ENCODE results near the gene ANAPC10.
A peak's percentile ranks its signal among the peaks of the same experiment; 100 is the strongest.
"Not testable (repeated sequence)": the region's sequence is repeated elsewhere in the genome, so short reads cannot be mapped to it uniquely, and the experiment has no call there.

The ANAPC10 gene, protein sequence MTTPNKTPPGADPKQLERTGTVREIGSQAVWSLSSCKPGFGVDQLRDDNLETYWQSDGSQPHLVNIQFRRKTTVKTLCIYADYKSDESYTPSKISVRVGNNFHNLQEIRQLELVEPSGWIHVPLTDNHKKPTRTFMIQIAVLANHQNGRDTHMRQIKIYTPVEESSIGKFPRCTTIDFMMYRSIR
- total RNA-seq: 4.0 to 5.4 reads per million in 2 donors

DNA sequence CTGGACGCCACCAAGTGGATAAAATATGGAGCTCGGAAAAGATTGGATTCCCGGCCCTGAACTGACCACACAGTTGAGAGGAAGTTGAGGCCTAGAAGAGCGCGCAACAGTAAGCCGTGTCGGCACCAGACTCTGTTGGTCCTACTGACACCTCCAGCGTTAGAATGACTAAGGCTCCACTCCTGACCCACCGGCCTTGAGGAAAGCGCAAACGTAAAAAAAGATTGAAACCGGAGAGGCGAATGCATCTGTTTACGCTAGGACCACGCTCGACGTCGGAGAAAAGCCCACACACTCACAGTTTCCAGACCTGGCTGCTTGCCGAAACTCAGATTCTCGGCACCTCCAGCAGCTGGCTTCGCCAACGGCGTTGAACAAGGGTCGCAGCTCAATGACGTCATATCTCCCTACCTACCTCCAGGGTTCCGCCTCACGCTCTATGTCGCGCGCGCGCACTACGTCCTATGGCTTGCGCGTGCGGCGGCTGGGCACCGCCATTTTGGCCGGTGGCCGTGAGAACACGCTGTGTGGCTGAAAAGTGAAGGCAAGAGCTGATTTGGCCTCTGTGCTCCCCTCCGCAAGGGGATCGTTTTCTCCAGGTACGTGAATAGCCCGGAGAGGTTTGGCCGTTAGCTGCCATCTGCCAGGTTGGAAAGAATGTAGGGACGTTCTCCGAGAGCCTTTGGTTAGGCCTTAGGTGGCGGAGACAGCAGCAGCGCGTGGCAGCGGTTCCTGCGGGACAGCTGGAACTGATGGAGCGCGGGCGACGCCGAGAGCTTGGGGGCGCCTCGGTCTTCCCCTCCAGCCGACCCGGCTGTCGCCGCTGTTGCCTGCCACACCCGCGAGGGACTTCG, at the start of gene ANAPC10, which contains the start of gene ABCE1:
TSS of gene ANAPC10 (minus strand) at position 376 of the 854 bp plus-strand sequence. CDS start 2,097 bp downstream, outside the sequence.
TSS of gene ABCE1 (plus strand) at position 491 of the 854 bp plus-strand sequence. CDS start 6,102 bp downstream, outside the sequence.
- DNase-seq: peak; percentile 84

DNA sequence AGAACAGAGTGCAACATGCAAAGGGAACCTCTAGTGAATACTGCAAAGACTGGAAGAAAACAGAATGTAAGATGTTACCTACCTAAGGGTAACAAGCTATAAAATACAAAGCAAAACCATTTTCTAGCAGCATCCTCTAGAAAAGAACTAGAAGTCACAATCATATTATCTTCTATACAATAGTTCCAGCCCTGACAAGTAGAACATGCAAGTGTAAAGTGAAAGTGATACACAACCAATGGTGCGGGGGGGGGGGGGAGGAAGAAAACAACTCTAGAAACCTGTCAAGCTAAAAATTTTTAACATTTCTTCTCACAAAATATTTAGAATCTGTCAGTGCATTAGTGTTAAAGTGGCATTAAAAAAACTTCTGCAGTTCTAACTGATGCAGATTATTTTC, 38.2 kb upstream of the ANAPC10 start:
- not testable (repeated sequence) for DNase-seq

DNA sequence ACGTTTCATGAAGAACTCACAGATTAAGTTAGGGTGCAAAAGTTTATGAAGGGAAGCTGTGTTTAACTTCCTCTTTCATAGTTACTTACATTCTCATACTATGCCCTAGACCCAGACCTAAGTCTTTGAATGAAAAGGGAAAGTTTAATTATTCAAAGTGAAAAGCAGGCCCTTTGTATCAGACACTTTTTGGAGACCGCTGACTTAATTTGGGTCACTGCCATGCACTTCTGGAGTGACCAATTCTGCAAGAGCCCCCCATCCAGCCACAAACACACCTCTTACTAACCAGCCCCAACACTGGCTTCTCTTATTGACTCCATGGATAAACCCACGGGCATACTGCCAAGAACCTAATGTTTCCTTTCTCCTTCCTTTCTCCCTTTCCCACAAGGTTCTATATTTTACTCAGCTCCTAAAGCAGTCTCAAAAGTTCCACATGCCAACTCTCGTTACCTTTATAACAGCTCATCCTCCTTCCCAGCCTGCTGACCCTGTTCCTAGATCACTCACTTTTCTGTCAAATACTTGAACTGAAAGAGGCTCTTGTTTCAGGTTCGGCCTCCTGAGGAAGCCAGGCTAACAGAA, 34.6 kb upstream of the ANAPC10 start:
- no peak for DNase-seq

DNA sequence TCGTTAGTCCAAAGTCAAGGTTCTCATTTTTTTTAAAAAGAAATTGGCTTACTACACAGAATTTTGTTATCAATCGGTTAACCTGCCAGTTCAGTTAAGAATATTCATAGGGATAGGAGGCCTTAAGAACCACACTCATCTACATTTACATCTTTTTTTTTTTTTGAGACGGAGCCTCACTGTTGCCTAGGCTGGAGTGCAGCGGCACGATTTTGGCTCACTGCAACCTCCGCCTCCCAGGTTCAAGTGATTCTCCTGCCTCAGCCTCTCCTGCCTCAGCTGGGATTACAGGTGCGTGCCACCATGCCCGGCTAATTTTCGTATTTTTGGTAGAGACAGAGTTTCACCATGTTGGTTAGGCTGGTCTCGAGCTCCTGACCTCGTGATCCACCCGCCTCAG, 33.9 kb upstream of the ANAPC10 start:
- no peak for DNase-seq

DNA sequence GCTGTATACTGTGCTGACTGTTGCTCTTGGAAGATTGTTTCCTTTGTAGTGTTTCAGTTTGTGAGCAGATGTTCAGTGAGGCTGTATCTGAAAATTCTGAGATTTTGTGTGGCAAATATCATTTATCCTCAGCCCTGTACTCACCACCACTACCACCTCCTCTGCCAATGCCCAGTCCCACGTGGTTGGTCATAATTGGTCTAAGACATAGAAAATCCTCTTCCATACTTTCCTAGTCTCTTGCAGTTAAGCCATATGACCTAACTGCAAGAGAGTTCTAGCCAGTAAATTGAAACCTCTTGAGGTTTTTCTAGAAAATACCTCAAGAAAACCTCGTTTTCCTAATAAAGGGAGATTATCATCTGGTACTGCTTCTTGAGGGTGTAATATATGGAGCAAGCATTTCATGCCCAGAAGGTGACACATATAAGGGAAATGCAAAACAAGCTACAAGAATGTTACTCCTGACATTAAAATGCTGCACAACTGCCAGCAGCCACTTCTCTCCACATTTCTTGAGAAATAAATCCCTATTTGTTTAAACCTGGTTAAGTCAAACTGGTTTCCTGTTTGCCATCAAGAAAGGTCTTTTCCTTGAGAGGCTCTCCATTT, 32.9 kb upstream of the ANAPC10 start:
- DNase-seq: no peak

DNA sequence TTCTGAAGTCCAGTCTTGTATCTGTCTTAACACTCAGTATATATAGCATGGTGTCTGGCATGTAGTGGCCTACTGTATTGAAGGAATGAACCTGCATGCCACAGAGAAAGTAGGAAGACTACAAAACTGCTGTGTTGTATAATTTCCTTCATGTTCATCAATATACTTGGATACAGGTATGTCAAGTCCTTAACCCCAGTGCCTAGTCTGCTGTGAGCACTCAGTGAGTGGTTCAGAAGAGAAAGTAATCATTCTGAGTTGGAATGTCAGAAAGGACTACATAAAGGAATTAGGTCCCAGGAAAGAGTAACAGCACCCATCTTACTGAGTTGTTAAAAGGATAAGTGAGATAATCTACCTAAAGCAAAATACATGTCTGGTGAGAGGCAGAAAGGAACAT, 32.1 kb upstream of the ANAPC10 start:
- no peak for DNase-seq

DNA sequence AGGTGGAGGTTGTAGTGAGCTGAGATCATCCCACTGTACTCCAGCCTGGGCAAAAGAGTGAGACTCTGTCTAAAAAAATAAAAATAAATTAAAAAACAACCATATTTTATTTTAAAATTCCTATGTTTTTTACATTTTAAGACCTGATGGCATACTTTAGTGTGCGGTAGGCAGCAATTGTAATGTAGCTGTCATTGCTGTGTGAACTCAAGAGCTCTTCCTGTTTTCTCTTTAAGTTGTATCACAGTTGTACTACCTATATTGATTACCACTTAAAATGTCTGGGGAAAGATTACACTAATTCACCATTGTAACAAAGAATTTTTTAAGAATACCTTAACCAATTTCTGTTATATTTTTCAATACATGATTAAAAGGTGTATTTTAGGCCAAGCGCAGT, 27.4 kb upstream of the ANAPC10 start:
- no peak for DNase-seq

DNA sequence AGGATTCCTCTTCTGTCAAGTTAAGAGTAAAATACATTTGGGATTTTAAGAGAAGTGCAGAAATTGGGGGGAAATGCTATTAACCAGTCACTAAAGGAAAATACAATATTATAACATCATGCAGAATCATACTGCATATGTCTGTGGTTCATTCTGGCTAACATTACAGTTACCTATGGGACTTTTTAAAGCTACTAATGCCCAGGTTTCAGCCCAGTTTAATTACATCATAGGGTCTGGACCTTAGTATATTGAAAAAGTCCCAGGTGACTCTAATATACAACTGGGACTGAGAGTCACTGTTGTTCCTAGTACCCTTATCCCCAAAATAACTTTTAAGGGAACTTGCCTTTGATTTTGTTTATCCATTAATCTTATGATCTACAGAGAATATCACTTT, 10.1 kb upstream of the ANAPC10 start:
- DNase-seq: no peak

DNA sequence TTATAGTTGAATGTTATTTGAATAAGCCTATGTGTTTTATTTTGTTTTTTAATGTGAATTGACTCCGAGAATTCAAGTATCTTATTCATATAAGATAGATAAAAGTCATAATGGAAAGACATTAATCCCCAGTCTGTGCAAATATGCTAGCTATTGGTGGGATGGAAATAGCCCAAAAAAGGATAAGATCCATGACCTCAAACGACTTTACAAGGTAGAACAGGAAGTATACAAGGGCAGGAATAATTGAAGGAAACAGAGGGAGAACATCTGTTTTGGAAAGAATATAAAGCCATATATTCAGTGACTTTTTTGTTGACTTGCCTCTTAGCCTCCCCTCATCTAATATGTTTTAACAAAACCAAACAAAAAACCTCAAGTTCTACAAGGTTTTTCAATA, 9.1 kb upstream of the ANAPC10 start:
- no peak for DNase-seq

DNA sequence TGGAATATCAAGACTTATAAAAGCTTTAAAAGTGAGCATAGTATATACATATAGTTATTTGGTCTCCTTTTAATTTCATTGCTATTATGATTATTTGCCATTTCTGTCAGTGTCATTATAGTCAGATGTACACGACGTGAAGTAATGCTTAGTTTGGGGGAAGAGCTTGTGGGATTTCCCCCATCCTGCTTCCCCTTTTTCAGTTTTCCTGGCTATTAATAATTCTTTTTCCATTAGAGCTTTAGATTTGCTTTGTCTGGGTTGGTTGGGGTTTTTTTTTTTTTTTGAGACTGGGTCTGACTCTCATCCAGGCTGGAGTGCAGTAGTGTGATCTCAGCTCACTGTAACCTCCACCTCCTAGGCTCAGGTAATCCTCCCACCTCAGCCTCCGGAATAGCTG, 5.5 kb upstream of the ANAPC10 start:
- no peak for DNase-seq

DNA sequence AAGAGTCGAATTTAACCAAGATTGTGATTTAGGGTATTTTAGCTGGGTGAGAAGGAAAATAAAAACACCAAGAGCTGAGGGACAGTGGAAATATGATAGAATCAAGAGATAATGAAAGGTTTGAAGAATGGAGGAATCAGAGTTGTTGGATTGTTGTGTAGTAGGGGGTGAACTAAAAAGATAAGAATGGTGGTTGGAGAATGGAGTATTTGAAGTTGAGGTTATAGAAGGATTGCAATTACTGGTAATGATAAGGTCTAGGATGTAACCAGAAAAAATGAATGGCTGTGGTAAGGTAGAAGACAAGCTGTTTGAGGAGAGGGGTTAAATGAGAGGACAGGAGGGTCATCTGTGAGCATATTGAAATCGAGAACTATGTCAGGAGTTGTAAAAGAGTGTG, 4.6 kb upstream of the ANAPC10 start:
- no peak for DNase-seq

DNA sequence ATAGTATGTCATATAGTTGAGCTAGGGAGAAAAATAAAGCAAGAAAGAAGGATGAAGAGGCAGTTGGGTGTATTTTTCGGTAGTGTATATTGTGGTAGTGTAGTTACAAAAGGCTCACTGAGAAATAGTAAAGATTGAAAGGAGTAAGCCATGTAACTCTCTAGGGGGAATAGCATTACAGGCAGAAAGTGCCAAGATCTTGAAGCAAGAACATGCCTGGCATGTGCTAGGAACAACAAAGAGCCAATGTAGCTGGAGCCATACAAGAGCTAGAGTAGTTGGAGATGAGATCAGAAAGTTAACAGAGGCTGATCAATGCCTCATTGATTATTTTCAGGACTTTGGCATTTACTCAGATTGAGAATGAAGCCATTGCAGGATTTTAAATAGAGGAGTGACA, 3.1 kb upstream of the ANAPC10 start:
- DNase-seq: no peak

DNA sequence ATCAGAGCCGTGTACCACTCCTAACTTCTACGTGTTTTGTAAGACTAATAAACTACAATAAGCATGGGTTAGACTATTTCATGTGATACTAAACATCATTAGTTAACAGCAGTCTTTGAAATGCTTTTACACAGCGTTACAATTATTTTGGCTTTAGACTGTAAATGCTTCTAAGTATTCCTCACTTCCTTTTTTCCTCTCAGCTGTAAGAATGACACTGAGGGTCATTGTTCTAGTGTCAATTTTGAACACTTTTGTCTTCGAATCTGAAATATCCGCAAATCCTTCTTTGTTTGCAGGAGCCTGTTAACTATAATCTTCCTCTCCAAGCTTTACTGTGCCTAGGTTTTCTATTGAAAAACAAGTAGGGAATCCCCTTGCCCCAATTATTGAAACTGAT, 1.7 kb upstream of the ANAPC10 start:
- DNase-seq: no peak

DNA sequence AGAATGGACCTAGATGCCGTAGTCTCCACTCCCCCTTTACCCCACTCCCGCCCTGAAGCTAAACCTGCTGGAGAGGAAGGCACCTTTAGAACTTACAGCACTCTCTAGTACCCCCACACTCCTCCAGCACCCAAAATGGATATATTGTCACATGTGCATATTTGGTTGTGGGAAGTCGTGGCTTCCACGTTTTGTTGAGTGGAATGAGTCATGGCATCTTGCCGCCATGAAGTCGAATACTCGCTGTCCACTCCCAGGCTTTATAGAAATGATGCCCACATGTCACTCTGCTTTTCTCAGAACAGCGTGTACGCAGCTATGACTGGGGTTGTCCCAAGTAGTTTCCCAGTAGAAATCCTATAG, 660 bp upstream of the ANAPC10 start:
- no peak for DNase-seq

DNA sequence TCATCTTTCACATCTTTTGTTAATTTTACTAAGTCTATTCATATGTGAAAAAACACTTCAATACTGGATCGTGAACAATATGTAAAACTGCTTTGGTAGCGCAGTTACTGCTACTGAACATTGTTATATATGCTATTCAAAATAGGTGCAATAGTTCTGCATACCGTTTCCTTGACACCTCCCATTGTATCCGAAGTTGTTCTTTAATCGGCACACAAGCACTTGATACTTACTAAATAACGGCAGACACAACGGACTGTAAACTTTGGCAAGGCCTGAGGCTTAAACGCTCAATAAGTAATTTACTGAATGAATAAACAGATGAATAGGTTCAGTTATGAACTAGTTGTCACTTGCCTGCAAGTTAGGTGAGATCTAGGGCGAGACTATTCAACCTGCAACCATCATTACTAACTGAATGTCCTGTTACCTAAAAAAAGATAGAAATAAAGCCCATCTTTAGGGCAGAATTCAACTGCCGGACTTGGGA, 620 bp downstream of the ANAPC10 start:
- no peak for DNase-seq

DNA sequence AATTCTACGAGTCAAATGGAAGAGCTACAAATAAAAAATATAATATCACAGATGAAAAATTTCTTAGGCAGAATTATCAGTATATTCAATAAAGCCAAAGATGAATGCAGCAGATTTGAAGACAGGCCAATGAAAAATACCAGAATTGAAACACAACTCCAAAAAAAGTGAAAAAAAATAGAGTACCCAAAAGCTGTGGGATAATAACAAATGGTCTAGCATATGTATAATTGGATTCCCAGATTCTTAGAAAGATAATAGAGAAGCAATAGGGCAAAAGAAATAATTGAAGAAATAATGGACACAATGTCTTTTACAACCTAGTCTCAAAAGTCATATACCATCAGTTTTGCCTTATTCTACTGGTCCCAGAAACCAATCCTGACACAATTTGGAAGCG, 4.4 kb downstream of the ANAPC10 start:
- DNase-seq: no peak

DNA sequence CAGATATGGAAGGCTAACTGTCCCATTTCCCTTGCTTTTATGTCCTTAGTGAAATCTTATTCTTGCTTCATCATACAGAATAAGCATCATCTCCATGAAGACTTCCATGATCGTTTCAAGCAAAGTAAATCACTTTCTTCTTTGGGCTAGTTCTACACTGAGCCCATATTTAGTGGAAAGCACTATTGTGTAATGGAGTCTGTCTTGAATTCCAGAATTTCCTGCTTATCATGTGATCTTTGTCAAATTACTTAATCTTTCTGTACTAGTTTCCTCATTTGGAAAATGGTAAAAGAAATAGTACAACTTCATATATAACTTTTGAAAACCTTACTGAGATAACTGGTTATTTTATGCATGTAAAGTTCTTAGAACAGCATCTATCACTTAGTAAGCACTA, 7.6 kb downstream of the ANAPC10 start:
- no peak for DNase-seq

DNA sequence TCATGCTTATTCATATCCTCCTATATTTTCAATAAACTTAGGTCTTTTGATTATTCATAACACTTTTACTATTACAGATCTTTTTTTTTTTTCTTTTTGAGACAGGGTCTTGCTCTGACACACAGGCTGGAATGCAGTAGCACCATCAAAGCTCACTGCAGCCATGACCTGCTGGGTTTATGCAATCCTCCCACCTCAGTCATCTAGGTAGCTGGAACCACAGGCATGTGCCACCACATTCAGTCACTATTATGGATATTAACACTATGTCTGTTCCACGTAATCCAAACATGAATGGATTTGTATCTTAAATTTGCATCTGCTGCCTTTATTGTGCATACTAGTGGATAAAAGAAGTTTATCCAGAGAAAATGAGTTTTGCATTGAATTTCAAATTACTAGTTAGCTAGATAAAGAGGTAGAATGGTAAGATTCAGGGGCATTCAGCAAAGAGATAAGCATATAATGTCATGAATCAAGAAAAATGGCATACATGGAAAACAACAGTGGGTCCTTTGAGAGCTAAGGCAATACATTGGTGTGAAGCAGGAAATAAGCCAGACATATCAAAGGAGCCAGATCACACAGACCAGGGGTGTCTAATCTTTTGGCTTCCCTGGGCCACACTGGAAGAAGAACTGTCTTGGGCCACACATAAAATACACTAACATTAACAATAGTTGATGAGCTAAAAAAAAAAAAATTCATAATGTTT, 13.9 kb downstream of the ANAPC10 start:
- DNase-seq: no peak

DNA sequence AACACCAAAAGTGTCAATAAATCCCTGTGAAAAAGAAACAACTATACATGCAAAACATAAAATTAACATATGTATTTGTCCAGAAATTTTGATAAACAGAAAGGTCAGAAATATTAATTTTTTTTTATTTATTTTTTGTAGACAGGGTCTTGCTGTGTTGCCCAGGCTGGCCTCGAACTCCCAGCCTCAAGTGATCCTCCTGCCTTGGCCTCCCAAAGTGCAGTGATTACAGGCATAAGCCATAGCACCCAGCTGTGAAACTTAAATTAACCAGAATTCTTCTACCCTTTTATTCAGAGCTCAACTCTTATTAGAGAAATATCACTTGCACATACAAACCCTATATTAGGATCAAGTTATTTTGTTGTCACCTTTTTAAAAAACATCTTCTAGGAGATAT, 16.2 kb downstream of the ANAPC10 start:
- DNase-seq: no peak

DNA sequence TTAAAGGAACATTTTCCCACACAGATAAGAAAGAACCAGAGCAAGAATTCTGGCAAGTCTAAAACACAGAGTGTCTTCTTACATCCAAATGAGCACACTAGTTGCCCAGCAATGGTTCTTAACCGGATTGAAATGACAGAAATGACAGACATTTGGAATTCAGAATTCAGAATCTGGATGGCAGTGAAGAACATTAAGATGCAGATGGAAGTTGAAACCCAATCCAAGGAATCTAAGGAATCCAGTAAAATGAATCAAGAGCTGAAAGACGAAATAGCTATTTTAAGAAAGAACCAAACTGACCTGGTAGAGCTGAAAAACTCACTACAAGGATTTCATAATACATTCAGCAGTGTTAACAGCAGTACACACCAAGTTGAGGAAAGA, 21.5 kb downstream of the ANAPC10 start:
- DNase-seq: no peak

DNA sequence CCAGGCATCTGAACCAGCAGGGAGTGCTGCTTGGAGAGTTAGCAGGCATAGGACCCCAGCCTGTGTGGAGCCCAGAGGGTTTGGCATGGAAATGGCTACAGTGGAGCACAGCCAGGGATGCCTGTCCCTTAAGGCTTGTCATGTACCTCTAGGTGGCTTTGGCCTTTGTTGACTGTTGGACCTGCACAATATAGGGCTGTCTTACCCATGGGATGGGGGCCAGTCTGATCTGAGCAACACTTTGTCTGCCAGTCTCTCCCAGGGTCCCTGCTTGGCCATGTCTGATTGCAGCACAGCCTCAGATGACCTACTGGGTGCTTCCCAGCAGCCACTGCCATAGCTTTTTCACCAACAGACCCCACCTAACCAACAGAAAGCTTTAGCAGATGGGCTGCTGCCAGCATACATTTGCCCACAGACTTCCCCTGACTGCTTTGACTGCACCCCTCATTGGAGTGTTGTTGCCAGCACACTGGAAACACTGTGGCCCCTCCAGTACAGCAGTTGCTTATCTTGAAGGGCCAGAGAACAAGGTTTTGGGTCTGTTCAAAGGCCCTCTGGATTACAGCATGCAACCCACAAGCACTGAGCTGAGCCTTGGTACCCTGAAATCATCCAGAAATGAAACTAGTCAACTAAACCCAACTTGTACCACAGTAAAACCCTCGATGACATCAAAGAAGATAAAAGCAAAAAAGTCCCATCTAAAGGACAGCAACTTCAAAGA, 22.1 kb downstream of the ANAPC10 start:
- no peak for DNase-seq

DNA sequence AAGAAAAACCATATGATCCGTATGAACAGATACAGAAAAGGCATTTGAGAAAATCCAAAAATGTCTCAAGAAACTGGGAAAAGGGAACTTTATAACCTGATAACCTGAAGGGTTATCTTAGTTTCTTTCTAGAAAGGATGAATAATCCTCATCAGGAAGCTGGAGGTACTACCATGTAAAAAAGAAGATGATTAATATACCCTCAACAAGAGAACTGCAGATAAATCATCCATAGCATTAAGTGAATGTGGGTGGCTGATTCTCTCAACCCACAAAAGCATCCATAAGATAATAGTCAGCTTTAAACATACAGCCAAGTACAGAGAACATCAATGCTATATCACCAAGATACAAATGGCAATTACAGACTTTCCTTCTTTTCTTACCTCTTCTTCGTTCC, 26.4 kb downstream of the ANAPC10 start:
- no peak for DNase-seq
